ENCODE results near the gene CA10. TPM values are rescaled to one million over a fixed set of nuclear protein-coding genes. Genes with fewer than 3 reads are reported as not detected.

Gene CA10
- total and polyA plus RNA-seq, 2 donors (not counting 1 experiment from before 2014, with no cell fraction given) = not detected

- DNase-seq = no peak
- no peaks in the 10 kb centered on the region for H3K27me3 ChIP-seq (replicated peaks in 1 of 4; ENCODE audit: control extremely low read depth in 1 of 4, control insufficient read depth in 3 of 4, insufficient read depth in 4 of 4, low read length in 3 of 4)
- H3K79me2 ChIP-seq (ENCODE audit: control insufficient read depth, insufficient read depth, low read length) = no peaks in the 10 kb centered on the region
- ChIA-PET POLR2A (no interaction called here), CTCF (no interaction called here)
- no peak overlapping the region for H3K27ac ChIP-seq (ENCODE audit: low read length in 2 of 2)
- H3K36me3 ChIP-seq (replicated peaks in 1 of 2; ENCODE audit: control extremely low read depth in 1 of 2, control insufficient read depth in 1 of 2, extremely low read depth in 1 of 2, insufficient read depth in 2 of 2, low read length in 1 of 2) = no peaks in the 10 kb centered on the region
- H4K20me1 ChIP-seq (ENCODE audit: control insufficient read depth, insufficient read depth, low read length, poor library complexity, severe bottlenecking) = no peaks in the 10 kb centered on the region
- no peak overlapping the region for H3K4me3 ChIP-seq (ENCODE audit: control extremely low read depth in 1 of 5, extremely low read depth in 1 of 5, insufficient read depth in 1 of 5, low read depth in 2 of 5, low read length in 4 of 5)
- H3K9me3 ChIP-seq (ENCODE audit: control extremely low read depth in 1 of 3, control insufficient read depth in 2 of 3, insufficient read depth in 1 of 3, low read length in 2 of 3) = no peaks in the 10 kb centered on the region
- H3K27me3 Mint-ChIP-seq = peaks cover 3% of the 10 kb centered on the region
- no peaks in the 10 kb centered on the region for H3K4me1 ChIP-seq (ENCODE audit: control insufficient read depth in 2 of 2, insufficient read depth in 2 of 2, low read length in 2 of 2)
- no peak for ATAC-seq (ENCODE audit: low read depth)
- no peaks in the 10 kb centered on the region for H3K4me1 Mint-ChIP-seq
- H3K9ac ChIP-seq (ENCODE audit: low read length) = no peak overlapping the region
- no peak overlapping the region for H3K4me3 Mint-ChIP-seq
- intact Hi-C loops (cut with micrococcal nuclease) = no loop called here
- H3K27ac Mint-ChIP-seq = no peak overlapping the region
- 100% methylated on average over 3 of the region's 4 CpGs for WGBS (ENCODE audit: insufficient coverage)
- no peaks in the 10 kb centered on the region for H3K9me3 Mint-ChIP-seq (ENCODE audit: insufficient read depth)
- H3K4me2 ChIP-seq (replicated peaks; ENCODE audit: low read depth, low read length, poor library complexity, severe bottlenecking) = no peak overlapping the region
- TF ChIP-seq CTCF (IDR thresholded peaks at IDR 0.05) (no peak), EZH2 (IDR thresholded peaks at IDR 0.05; ENCODE audit: borderline replicate concordance, insufficient read depth, low read depth, low read length, poor library complexity, severe bottlenecking) (no peak)
- H2AFZ ChIP-seq (ENCODE audit: insufficient read depth, low read depth, low read length, poor library complexity, severe bottlenecking) = no peak overlapping the region
Measured at GRCh38 chr17:51645056-51645455, 513.5 kb downstream of the CA10 start.

GRCh38 chr17:51643702-51644490 is 514.6 kb downstream of the CA10 start:
- Histone ChIP-seq H3K36me3 (replicated peaks in 1 of 2; ENCODE audit: control extremely low read depth in 1 of 2, control insufficient read depth in 1 of 2, extremely low read depth in 1 of 2, insufficient read depth in 2 of 2, low read length in 1 of 2) (no peaks in the 10 kb centered on the region), H3K4me2 (replicated peaks; ENCODE audit: low read depth, low read length, poor library complexity, severe bottlenecking) (no peak overlapping the region), H3K9ac (ENCODE audit: low read length) (no peak overlapping the region), H4K20me1 (ENCODE audit: control insufficient read depth, insufficient read depth, low read length, poor library complexity, severe bottlenecking) (no peaks in the 10 kb centered on the region), H3K4me1 (ENCODE audit: control insufficient read depth in 2 of 2, insufficient read depth in 2 of 2, low read length in 2 of 2) (no peaks in the 10 kb centered on the region), H3K79me2 (ENCODE audit: control insufficient read depth, insufficient read depth, low read length) (no peaks in the 10 kb centered on the region), H3K27me3 (replicated peaks in 1 of 4; ENCODE audit: control extremely low read depth in 1 of 4, control insufficient read depth in 3 of 4, insufficient read depth in 4 of 4, low read length in 3 of 4) (no peaks in the 10 kb centered on the region), H3K4me3 (ENCODE audit: control extremely low read depth in 1 of 5, extremely low read depth in 1 of 5, insufficient read depth in 1 of 5, low read depth in 2 of 5, low read length in 4 of 5) (no peak overlapping the region), H3K27ac (ENCODE audit: low read length in 2 of 2) (no peak overlapping the region), H2AFZ (ENCODE audit: insufficient read depth, low read depth, low read length, poor library complexity, severe bottlenecking) (no peak overlapping the region), H3K9me3 (ENCODE audit: control extremely low read depth in 1 of 3, control insufficient read depth in 2 of 3, insufficient read depth in 1 of 3, low read length in 2 of 3) (no peaks in the 10 kb centered on the region)
- Mint-ChIP-seq H3K27ac (no peak overlapping the region), H3K27me3 (peaks cover 3% of the 10 kb centered on the region), H3K4me3 (no peak overlapping the region), H3K9me3 (ENCODE audit: insufficient read depth) (no peaks in the 10 kb centered on the region), H3K4me1 (no peaks in the 10 kb centered on the region)
- TF ChIP-seq EZH2 (IDR thresholded peaks at IDR 0.05; ENCODE audit: borderline replicate concordance, insufficient read depth, low read depth, low read length, poor library complexity, severe bottlenecking) = no peak
- no peak for TF ChIP-seq CTCF (IDR thresholded peaks at IDR 0.05)
- WGBS (ENCODE audit: insufficient coverage) = 82% methylated on average over 5 of the region's 10 CpGs
- ChIA-PET POLR2A (no interaction called here), CTCF (no interaction called here)
- no peak for DNase-seq
- intact Hi-C loops (cut with micrococcal nuclease) = no loop called here
- ATAC-seq (ENCODE audit: low read depth) = no peak
